UCSD-AML1 (cell line): ENCODE measurements around the gene MCM9.

Experiments
- DNase-seq: peaks from one replicate; lab custom pipeline; 2025; ENCODE audit not compliant: unreplicated experiment; lab: John Stamatoyannopoulos, UW

MCM9 gene

DNA sequence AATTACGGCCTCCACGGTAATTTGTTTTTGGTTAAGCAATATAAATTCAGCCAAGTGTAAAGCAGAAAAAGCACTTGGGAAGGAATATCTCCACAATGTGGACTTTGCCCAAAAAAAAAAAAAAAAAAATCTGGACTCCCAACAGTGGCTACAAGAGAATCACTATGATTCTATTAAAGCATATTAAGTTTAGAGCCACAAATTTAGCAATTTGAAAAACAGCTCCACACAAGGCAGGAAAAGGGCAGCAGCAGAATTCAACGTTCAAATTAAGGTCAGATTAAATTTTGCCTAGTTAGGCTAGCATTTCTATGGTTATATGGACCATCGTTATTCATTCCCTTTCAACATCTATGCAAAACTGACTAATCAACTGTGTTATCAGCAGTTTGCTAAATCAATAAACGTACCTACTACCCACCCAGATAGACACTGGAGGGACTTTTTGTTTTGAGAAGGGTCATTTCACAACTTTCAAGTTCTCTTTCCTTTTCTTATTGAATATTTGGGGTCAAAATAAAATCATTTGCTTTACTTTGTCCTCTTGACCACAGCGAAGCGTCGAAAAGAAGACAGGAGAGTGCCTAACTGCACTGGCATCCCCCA, 1.0 kb downstream of the MCM9 start:
- DNase-seq: no peak

DNA sequence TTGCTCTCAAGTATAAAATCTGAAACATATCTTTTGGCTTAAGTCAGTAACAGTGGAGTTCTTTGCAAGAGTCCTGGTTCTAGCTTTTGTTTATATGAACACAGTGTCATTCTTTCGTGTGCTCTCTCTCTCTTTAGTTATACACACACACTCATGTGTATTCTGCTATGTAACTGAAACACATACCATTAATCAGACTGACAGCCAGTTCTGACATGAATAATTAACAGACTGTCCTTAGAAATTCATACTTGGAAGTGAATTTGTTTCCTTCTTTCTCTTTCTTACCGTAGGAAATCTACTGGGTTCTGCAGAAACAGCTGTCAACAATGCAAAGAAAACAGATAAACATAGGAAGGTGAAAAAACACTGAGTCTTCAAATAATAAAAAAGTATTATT, 2.5 kb downstream of the MCM9 start:
- DNase-seq: no peak

DNA sequence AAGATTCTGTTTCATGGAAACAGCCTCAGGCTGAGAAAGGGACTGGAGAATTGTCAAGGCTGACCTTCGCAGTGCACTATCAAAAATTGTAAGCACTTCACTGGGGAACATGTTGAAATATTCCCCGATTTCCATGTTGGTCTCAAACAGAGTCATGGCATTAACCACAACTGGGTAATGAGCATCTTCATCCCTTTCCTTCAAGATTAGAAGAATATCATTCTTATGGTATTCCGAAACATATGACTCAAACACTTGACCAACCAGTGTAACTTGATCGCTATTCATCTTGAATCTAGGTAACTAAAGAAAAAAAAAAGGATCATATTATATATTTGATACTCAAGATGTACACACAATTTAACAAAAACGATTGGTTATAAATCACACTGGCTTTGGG, 3.5 kb downstream of the MCM9 start:
- DNase-seq: no peak

DNA sequence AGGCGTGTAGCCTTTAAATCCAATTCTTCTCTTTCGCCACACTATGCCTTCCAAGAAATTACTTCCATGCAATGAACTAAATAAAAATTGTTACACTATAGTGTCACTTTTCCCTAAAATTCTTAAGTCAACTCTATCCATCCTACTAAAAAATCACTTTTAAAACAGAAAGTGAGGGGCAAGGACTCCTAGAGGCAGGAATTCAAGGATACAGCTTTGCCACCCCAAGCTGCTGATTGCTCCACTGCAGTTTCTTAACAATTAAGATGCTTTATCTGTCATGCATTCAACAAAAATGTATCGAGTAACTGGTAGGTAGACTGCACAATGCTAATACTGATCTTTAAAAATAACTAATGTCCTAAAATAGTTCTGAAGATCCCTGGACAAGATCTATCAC, 4.3 kb downstream of the MCM9 start:
- no peak for DNase-seq

DNA sequence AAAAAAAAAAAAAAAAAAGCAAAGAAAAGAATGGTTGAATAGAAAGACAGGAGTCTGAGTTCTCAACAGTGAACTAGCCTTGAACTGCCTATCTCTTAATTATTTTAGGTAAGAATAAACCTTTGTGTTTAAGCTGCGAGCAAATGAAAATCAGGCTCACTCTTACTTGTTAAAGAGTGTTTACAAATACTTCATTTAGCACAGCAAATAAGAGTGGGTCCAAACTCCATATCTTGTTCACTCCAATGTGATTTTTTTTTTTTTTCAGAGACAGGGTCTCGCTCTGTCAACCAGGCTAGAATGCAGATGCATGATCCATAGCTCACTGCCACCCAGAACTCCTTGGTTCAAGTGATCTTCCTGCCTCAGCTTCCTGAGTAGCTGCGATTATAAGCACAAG, 11.9 kb downstream of the MCM9 start:
- no peak for DNase-seq

DNA sequence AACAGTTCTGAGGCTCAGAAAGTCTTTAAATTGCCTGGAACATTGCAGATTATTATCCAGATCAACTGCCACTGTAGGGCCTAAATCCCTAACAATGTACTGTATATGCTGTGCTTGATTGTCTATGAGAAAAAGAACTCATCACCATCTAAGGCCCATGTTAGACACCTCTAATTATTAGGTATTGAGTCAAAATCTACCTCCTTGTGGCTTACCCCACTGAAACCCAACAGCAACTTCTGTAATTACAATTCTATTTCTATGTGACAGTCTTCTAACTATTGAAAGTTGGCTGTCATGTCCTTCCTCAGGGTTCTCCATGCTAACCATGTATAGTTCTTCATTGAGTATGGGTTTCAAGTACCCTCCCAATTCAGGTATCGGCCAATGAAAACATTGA, 13.9 kb downstream of the MCM9 start:
- DNase-seq: no peak

DNA sequence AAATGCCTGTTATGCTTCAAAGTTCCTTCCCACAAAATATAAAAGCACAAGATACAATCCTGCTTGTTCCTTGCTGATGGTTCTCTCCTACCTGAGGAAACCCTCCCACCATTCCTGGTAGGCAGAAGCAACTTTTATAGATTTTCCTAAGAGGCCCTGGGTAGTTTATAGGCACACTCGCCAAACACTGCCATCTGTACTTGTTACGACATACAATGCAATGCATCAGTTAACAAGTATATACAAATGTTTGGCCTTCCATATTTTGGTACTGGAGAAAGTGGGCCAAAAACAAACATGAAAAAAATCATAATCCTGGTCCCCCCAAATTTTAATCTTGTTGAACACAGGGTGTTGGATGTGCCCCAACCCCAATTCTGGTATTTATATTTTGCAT, 16.6 kb downstream of the MCM9 start:
- DNase-seq: no peak

DNA sequence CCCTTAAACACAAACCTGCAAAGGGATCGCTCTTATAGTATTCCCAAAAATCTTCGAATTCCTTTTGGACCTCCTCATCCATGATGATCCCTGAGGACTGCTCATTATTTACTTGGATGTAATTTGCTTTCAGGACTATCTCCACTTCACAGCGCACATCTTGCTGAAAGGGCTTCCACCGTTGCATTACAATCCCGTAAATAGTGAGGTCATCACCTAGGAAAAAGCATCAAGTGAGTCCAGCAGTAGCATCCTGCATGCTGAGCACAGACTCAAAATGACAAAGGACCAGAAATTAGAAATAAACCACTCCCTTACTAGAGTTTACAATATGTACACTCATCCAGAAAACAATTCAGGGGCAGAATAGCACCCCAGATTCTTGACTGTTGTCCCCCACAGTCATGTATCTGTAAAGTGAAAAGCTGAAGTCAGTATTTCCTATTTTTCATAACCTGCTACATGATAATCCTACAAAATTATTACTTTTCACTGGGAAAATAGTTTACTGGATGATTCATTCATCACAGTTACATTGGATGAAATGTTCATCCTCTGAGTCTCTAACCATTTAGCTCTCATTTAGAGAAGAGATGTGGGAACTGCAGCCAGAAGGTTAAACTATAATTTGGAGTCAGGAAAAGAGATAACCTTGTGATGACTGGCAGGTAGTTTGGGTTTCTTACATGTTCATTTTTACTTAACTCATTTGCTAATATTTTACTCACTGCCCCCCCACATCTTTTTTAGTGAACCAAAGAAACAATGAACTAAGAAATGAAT, 17.2 kb downstream of the MCM9 start:
- DNase-seq: no peak

DNA sequence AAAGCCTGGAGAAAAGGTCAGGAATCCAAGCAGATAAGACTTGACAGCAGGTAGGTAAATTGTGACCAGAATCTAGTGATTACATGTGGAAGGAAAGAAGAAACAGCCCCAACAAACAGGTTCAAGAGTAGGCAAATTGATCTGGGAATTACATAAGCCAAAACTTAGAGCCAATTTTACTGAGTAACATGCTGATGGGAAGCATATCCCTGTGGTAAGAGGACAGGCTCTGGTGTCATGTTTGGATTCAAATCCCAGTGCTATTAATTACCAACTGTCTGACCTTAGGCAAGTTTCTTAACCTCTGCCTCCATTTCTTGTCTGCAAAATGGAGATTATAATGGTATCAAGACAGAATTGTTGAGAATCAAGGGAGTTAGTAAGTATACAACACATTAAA, 20.4 kb downstream of the MCM9 start:
- DNase-seq: no peak

DNA sequence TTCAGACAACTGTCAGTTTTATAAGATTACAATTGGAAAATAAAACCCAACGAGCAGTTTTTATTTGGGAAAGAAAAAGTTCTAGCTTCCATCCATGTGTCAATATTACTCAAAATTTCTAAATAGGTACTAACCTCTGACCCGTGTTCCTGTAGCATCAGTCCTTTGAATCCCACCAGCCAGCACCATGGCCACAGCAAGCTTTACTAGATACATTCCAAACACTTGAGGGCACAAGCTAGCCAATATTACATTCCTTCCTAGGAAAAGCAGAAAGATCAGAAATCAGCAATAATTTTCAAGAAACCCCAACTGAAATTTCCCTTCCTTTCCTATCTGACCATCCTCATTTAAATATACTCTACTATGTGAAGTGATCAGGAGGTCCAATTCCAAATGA, 21.8 kb downstream of the MCM9 start:
- no peak for DNase-seq

DNA sequence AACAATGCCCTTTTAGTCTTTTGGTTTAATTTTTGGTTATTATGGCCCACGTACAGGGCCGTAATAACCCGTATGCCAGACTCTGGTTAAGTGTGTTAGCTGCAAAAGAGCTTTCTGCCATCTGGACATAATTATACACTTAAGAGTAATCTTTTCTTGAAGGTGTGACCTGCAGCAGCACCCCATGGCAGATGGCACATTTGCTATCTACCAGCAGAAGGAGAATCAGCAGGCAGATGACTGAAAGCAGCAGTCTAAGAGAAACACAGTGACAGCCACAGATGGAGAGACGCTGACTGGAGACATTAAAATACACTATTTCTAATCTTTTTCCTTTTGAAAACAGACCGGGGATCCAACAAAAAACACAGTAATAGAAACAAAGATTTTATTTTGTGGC, 22.3 kb downstream of the MCM9 start:
- no peak for DNase-seq

DNA sequence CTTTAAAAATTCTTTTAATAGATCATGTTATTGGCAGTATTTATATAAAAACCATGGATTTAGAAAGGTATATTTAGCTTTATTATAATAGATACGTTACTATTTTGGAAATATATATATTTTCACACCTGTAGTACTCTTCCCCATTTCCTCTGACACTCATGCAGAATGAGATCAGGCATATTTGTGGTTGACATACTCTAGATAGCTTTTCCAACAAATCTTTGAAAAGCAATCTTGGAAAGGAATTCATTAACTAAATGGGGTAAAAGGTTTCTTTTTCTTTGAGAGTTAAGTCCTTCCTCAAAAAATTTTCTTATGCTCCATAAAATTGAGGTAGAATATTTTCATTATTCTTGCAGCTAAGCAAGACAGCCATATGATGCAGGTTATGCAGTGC, 26.5 kb downstream of the MCM9 start:
- no peak for DNase-seq

DNA sequence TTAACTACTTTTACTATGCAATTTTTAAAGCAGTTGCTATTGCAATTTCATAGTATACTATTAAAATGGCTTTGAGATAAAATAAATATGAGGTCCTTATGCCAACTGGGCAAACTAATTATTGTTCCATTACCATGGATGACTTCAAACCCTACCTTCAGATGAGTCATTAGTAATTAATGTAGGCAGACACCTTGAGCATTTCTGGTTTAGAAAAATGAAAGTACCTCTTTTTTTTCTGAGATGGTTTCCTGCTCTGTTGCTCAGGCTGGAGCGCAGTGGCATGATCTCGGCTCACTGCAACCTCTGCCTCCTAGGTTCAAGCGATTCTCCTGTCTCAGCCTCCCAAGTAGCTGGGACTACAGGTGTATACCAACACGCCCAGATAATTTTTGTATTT, 29.1 kb downstream of the MCM9 start:
- DNase-seq: no peak

DNA sequence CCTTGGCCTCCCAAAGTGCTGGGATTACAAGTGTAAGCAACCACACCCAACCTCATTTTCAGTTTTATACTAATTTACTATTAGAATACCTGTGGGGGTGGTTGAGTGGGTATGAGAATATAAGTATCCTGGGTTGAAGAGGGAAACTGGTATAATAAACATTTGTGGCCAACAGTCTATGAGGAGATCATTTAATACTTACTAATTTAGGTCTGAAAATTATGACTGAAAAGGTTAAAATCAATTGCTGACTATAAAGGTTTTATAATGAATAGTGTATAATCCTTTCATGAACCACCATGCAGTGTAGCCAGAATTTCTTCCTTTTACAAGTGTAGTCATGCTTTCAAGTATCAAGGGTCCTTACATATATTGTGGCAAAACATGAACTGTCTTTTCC, 29.9 kb downstream of the MCM9 start:
- no peak for DNase-seq

DNA sequence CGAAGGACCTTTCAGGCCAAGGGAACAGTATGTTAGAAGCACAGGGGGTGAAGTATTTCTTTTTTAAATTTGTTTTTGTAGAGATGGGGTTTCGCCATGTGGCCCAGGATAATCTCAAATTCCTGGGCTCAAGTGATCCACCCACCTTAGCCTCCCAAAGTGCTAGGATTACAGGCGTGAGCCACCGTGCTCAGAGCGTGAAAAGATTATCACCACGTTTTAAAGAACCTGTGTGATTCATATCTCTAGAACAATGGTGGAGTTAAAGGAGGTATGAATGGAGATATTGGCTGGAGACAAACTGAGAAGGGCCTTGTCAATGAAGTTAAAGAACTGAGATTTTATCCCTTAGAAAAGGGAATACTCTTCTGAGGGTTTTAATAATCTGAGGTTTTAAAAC, 31.3 kb downstream of the MCM9 start:
- DNase-seq: no peak

DNA sequence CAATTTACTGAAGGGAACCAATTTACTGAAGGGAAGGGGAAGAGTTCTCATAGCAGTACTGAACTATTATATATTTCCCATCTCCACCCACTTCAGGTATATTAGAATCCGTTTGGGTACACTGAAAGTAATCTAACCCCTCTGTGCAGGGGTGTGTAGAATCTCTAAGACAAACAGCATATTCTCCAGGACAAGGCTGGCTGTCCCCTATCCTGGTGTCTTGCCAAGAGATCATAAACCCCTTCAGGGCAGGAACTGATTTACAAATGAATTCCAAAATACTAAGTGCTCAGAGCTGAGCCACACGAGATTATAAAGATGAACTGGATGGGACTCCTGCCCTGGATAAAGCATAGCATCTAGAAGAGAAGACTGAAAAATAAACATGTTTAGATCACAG, 31.8 kb downstream of the MCM9 start:
- no peak for DNase-seq

DNA sequence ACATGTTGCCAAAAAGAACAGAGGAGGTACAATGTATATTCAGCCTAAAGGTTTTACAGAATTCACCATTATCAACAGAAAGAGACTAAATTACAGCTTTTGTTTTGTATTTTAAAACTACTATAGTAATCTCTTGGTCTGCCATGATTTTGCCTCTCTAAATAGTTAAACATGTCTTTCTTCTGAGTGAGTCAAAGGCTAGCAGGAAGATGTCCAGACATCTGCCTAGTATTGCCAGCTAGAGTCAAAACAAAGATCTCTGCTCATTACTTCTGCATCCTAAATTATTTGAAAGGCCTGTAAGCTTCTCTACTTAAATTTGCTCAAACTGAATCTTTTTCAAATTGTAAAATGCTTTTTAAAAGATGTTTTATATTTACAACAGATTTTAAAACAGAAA, 32.2 kb downstream of the MCM9 start:
- no peak for DNase-seq

DNA sequence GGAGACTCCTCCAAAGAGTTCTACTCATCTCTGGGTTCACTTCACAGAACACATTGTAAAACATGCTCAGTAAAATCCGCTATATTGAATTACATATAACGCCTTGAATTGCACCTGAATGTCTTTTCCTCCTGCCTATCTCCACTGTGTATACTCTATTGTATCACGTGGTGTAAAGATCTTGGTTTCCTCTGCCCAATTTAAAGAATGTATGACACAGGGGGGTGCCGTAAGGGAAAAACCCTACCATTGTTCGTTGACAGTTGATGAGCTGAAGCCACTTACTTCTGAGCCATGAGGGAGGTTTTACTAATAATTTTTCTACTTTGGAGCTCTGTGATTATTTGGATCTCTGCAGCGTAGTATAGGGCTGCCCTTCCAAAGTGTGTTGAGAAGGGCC, 35.0 kb downstream of the MCM9 start:
- no peak for DNase-seq

DNA sequence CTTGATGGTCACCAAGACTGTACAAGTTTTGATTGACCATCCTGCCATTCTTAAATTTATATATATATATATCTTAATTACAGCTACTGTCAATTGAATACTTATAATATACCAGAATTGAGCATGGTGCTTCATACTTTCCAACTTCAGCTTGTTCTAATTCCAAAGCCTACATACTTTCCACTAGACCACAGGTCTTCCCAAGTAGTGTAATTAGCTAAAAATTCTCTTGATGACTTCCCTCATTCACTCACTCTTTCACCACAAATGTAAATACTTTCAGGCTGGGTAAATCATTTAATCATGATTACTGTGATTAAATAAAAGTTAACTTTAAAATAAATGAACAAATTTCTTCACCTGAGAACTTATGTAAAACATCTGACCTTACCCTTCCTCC, 37.6 kb downstream of the MCM9 start:
- no peak for DNase-seq

DNA sequence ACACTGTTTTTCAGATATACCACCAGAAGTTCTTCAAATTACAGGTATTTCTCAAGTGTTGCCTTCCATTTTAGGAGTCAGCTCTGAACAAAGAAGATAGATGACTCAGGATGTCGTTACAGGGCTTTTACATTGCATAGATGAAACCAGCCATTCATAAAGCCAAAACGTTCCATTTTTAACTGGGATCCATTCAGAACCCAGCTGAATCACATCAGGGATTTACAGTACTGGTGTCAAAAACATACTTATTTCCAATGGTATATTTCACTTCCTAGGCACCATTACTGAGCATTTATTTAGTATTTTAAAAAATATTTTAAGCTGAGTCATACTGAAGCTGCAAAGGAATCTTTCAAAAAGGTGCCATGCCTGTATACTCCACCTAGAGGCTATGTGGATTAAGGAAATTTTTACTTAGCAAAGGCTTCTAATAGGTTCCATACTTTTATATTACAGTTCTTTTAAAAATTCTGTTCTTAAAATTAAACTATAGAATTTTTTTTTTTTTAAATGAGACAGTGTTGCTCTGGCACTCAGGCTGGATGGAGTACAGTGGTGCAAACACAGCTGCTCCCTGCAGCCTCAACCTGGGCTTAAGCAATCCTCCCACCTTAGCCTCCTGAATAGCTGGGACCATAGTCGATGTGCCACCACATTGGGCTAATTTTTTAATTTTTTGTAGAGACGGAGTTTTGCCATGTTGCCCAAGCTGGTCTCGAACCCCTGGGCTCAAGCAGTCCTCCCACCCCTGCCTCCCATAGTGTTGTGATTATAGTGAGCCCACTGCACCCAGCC, 38.4 kb downstream of the MCM9 start:
- no peak for DNase-seq

DNA sequence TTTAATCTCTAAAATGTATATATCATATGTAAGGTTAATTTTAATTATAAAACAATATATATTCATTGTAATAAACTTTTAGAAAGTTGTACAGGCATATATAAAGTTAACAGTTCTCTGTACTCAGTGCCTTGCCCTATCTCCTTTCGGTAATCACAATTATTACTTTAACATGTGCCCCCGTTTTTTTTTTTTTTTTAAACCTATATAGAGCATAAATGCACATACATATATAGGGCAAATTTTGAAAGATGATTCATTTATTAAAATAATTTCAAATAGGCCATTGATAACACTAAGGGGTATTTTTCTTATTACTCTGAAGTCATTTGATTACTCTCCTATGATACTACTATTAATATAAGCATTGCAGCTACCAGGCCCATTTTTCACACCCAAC, 39.1 kb downstream of the MCM9 start:
- no peak for DNase-seq

DNA sequence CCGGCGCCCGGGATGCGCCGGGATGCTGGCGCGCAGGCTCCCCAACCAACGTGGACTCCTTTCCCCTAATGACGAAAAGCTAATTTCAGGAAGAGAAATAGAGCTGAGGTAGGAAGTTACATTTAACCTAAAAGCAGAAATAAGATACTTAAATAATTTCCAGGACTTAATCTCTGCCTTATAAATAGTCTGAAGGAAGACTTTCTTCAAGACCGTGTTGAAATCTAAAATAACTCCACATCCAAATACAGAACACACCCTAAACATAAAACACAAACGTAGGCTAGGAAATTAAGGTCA, 39.7 kb downstream of the MCM9 start:
- DNase-seq: no peak
